SK-N-SH treated with all-trans-retinoic acid at 6 μM for 48 hours (cell line): ENCODE results near the gene PUDP.

Source experiments
- ATAC-seq: fragments of 200-7000 bp; cut with Tn5 transposase; 3 replicates; pipeline ENCODE4 v1.9.1; 2020; ENCODE audit warnings: mild to moderate bottlenecking, moderate library complexity
- CREB5 ChIP-seq: fragments of 250-450 bp; sonication (Bioruptor Pico); IDR thresholded peaks from 2 replicates; pipeline ENCODE4 v1.5.1; 2020; ENCODE audit warnings: low read depth, mild to moderate bottlenecking, moderate library complexity
- CSDC2 ChIP-seq: fragments of 250-450 bp; sonication (Bioruptor Pico); IDR thresholded peaks from 2 replicates; pipeline ENCODE4 v1.5.0; 2020; ENCODE audit warnings: mild to moderate bottlenecking, moderate library complexity
- CSRNP3 ChIP-seq: fragments of 250-450 bp; sonication (Bioruptor Pico); IDR thresholded peaks from 2 replicates; pipeline ENCODE4 v1.5.1; 2021; ENCODE audit warnings: mild to moderate bottlenecking, moderate library complexity
- ESRRG ChIP-seq: fragments of 250-450 bp; sonication (Bioruptor Pico); IDR thresholded peaks from 2 replicates; pipeline ENCODE4 v1.6.1; 2021; ENCODE audit warnings: mild to moderate bottlenecking
- GLIS3 ChIP-seq: fragments of 250-450 bp; sonication (Bioruptor Pico); IDR thresholded peaks from 2 replicates; pipeline ENCODE4 v1.5.0; 2020; ENCODE audit warnings: mild to moderate bottlenecking, moderate library complexity
- ISL1 ChIP-seq: fragments of 250-450 bp; sonication (Bioruptor Pico); IDR thresholded peaks from 2 replicates; pipeline ENCODE4 v2.1.2; 2022; ENCODE audit warnings: mild to moderate bottlenecking, moderate library complexity
- OSR1 ChIP-seq: fragments of 250-450 bp; sonication (Bioruptor Pico); IDR thresholded peaks from 2 replicates; pipeline ENCODE4 v1.8.0; 2022; ENCODE audit warnings: moderate library complexity, mild to moderate bottlenecking, inconsistent platforms
- PATZ1 ChIP-seq: fragments of 250-450 bp; sonication (Bioruptor Pico); IDR thresholded peaks from 2 replicates; pipeline ENCODE4 v1.8.0; 2020; ENCODE audit warnings: mild to moderate bottlenecking, moderate library complexity, borderline replicate concordance
- POU6F1 ChIP-seq: fragments of 250-450 bp; sonication (Bioruptor Pico); IDR thresholded peaks from 2 replicates; pipeline ENCODE4 v1.8.0; 2021; ENCODE audit warnings: low read depth, mild to moderate bottlenecking, moderate library complexity, borderline replicate concordance
- PPARA ChIP-seq: fragments of 250-450 bp; sonication (Bioruptor Pico); IDR thresholded peaks from 2 replicates; pipeline ENCODE4 v1.5.0; 2020; ENCODE audit warnings: mild to moderate bottlenecking, borderline replicate concordance
- RARB ChIP-seq: fragments of 250-450 bp; sonication (Bioruptor Pico); IDR thresholded peaks from 2 replicates; pipeline ENCODE4 v1.8.0; 2021; ENCODE audit warnings: mild to moderate bottlenecking, moderate library complexity
- SNAI2 ChIP-seq: fragments of 250-450 bp; sonication (Bioruptor Pico); IDR thresholded peaks from 2 replicates; pipeline ENCODE4 v1.5.0; 2020; ENCODE audit warnings: mild to moderate bottlenecking, moderate library complexity
- TCF4 ChIP-seq: fragments of 250-450 bp; sonication (Bioruptor Pico); IDR thresholded peaks from 2 replicates; pipeline ENCODE4 v1.8.0; 2021; ENCODE audit warnings: mild to moderate bottlenecking, moderate library complexity, borderline replicate concordance
- TOX ChIP-seq: fragments of 250-450 bp; sonication (Bioruptor Pico); IDR thresholded peaks from 2 replicates; pipeline ENCODE4 v1.8.0; 2021; ENCODE audit warnings: mild to moderate bottlenecking, moderate library complexity, borderline replicate concordance
- TSHZ2 ChIP-seq: fragments of 250-450 bp; sonication (Bioruptor Pico); IDR thresholded peaks from 2 replicates; pipeline ENCODE4 v1.5.0; 2020; ENCODE audit warnings: mild to moderate bottlenecking, moderate library complexity
- ZC3H10 ChIP-seq: fragments of 250-450 bp; sonication (Bioruptor Pico); IDR thresholded peaks from 2 replicates; pipeline ENCODE4 v1.5.1; 2021; ENCODE audit warnings: mild to moderate bottlenecking, moderate library complexity
- ZFP3 ChIP-seq: fragments of 250-450 bp; sonication (Bioruptor Pico); IDR thresholded peaks from 2 replicates; pipeline ENCODE4 v1.5.0; 2020; ENCODE audit warnings: mild to moderate bottlenecking, moderate library complexity
- ZFP30 ChIP-seq: fragments of 450-650 bp; formaldehyde crosslinking; IDR thresholded peaks from 2 replicates; pipeline ENCODE4 v1.5.0; 2022; ENCODE audit warnings: mild to moderate bottlenecking, moderate library complexity
- ZNF565 ChIP-seq: fragments of 450-650 bp; formaldehyde crosslinking; conservative IDR thresholded peaks from 2 replicates; pipeline ENCODE4 v1.5.0; 2020; ENCODE audit warnings: low read depth, mild to moderate bottlenecking, moderate library complexity
- ZNF8 ChIP-seq: fragments of 450-650 bp; formaldehyde crosslinking; IDR thresholded peaks from 2 replicates; pipeline ENCODE4 v1.5.0; 2020; ENCODE audit warnings: mild to moderate bottlenecking, moderate library complexity

The PUDP gene

GRCh38 chrX:7131621-7132020 lies 16.3 kb downstream of the PUDP start:
- ATAC-seq = no peak
- TF ChIP-seq OSR1 (CRISPR knock-in tag) (no peak), PPARA (CRISPR knock-in tag) (no peak), ESRRG (CRISPR knock-in tag) (no peak), ZFP3 (CRISPR knock-in tag) (no peak), CREB5 (CRISPR knock-in tag) (no peak), RARB (CRISPR knock-in tag) (no peak), POU6F1 (CRISPR knock-in tag) (no peak), CSDC2 (no peak), CSRNP3 (CRISPR knock-in tag) (no peak), ZNF8 (no peak), TOX (no peak), SNAI2 (CRISPR knock-in tag) (no peak), ZC3H10 (CRISPR knock-in tag) (no peak), ZFP30 (no peak), GLIS3 (CRISPR knock-in tag) (no peak), ZNF565 (CRISPR knock-in tag) (no peak)

GRCh38 chrX:7127056-7127455 lies 20.9 kb downstream of the PUDP start:
- no peak for TF ChIP-seq SNAI2 (CRISPR knock-in tag)
- no peak for TF ChIP-seq ISL1 (CRISPR knock-in tag)
- TF ChIP-seq PATZ1 (CRISPR knock-in tag) = no peak
- no peak for TF ChIP-seq ZFP30
- no peak for TF ChIP-seq ESRRG (CRISPR knock-in tag)
- TF ChIP-seq PPARA (CRISPR knock-in tag) = no peak
- TF ChIP-seq CSRNP3 (CRISPR knock-in tag) = no peak
- no peak for TF ChIP-seq TSHZ2 (CRISPR knock-in tag)
- TF ChIP-seq GLIS3 (CRISPR knock-in tag) = no peak
- TF ChIP-seq TCF4 (CRISPR knock-in tag) = no peak
- no peak for TF ChIP-seq ZC3H10 (CRISPR knock-in tag)
- TF ChIP-seq CREB5 (CRISPR knock-in tag) = no peak
- TF ChIP-seq TOX = no peak
- no peak for TF ChIP-seq ZNF8
- ATAC-seq = no peak
